ENCODE data around the gene TMC7.

Gene TMC7

GRCh38 chr16:19092653-19093410 lies 109.1 kb downstream of the TMC7 start:
- no peak for DNase-seq

GRCh38 chr16:19093631-19094541 lies 110.2 kb downstream of the TMC7 start:
- DNase-seq: no peak

- DNase-seq: no peak
These were observed 111.0 kb downstream of the TMC7 start for GRCh38 chr16:19094542-19095365.

GRCh38 chr16:19095654-19096053 lies 111.9 kb downstream of the TMC7 start:
- DNase-seq: no peak

GRCh38 chr16:19098173-19098572 lies 114.4 kb downstream of the TMC7 start:
- no peak for DNase-seq

GRCh38 chr16:19102187-19102872 lies 118.6 kb downstream of the TMC7 start:
- DNase-seq: no peak

- DNase-seq: no peak
These were observed 120.9 kb downstream of the TMC7 start for GRCh38 chr16:19104607-19105006.

- no peak for DNase-seq
These were observed 121.4 kb downstream of the TMC7 start for GRCh38 chr16:19105131-19105530.

- DNase-seq: no peak
These were observed 122.3 kb downstream of the TMC7 start for GRCh38 chr16:19105891-19106624.

GRCh38 chr16:19106625-19107020 lies 122.9 kb downstream of the TMC7 start:
- no peak for DNase-seq

- no peak for DNase-seq
These were observed 124.9 kb downstream of the TMC7 start for GRCh38 chr16:19108409-19109287.

- DNase-seq: no peak
These were observed 125.5 kb downstream of the TMC7 start for GRCh38 chr16:19109288-19109664.

GRCh38 chr16:19110537-19111360 lies 127.0 kb downstream of the TMC7 start:
- no peak for DNase-seq

GRCh38 chr16:19112099-19112407 lies 128.3 kb downstream of the TMC7 start:
- no peak for DNase-seq
